ENCODE measurements around the gene LAMA4. TPM values are rescaled to one million over a fixed set of nuclear protein-coding genes. Genes with fewer than 3 reads are reported as not detected.

The LAMA4 gene, protein sequence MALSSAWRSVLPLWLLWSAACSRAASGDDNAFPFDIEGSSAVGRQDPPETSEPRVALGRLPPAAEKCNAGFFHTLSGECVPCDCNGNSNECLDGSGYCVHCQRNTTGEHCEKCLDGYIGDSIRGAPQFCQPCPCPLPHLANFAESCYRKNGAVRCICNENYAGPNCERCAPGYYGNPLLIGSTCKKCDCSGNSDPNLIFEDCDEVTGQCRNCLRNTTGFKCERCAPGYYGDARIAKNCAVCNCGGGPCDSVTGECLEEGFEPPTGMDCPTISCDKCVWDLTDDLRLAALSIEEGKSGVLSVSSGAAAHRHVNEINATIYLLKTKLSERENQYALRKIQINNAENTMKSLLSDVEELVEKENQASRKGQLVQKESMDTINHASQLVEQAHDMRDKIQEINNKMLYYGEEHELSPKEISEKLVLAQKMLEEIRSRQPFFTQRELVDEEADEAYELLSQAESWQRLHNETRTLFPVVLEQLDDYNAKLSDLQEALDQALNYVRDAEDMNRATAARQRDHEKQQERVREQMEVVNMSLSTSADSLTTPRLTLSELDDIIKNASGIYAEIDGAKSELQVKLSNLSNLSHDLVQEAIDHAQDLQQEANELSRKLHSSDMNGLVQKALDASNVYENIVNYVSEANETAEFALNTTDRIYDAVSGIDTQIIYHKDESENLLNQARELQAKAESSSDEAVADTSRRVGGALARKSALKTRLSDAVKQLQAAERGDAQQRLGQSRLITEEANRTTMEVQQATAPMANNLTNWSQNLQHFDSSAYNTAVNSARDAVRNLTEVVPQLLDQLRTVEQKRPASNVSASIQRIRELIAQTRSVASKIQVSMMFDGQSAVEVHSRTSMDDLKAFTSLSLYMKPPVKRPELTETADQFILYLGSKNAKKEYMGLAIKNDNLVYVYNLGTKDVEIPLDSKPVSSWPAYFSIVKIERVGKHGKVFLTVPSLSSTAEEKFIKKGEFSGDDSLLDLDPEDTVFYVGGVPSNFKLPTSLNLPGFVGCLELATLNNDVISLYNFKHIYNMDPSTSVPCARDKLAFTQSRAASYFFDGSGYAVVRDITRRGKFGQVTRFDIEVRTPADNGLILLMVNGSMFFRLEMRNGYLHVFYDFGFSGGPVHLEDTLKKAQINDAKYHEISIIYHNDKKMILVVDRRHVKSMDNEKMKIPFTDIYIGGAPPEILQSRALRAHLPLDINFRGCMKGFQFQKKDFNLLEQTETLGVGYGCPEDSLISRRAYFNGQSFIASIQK (N-terminal part only)
- polyA plus RNA-seq (2013, experiment 1 of 4) = 1.7 TPM
- polyA plus RNA-seq (2013, experiment 2 of 4) = 3.2 TPM
- polyA plus RNA-seq (2013, experiment 3 of 4) = 2.7 TPM
- 3.8 TPM for polyA plus RNA-seq (2013, experiment 4 of 4)

DNA sequence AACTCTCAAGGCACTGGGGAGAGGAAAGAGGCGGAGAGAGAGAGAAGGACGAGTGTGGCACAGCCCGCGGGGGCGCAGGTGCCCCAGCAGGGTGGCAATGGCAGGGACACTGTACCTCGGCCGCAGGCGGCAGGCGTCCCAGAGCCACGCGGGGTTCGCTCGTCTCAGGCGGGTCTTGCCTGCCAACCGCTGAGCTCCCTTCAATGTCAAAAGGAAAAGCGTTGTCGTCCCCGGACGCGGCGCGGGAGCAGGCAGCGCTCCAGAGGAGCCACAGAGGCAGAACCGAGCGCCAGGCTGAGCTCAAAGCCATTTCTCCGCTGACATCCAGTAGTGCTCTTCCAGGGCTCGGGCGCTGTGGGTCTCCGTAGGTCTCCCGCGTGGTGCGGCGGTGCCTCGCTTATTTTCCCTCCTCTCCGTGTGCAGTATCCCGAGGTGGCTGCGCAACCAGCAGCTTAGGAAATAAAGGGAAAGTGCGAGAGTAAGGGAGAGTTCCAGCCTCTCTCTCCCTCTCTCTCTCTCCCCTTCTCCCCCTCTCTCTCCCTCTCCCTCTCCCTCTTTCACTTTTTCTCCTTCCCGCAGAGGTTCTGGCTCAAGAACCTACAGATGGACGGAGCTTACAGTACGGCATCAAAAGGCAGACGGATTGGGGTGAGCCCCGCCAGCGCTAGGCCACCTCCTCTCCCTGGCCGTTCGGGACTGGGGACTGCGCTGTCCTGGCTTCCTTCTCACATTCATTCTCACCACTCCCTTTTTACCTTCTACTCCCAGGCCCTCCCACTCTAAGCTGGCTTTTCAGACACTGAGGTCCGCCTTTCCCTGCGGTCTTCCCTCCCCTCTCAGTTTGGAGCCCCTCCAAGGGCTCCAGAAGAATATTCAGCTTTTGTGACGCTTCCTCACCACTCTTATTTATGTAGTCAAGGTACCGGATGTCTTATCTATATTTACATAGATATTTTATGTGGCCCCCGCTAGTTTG is at the start of gene LAMA4:
TSS of gene LAMA4 (minus strand) at position 727 of the 976 bp plus-strand sequence. CDS start at position 310, 417 bp downstream.
- no peak within 1 kb of the TSS for H3K27ac ChIP-seq (ENCODE audit: insufficient read depth, low read depth, low read length, poor library complexity, severe bottlenecking)
- H3K4me3 ChIP-seq (ENCODE audit: insufficient read depth, low read depth, low read length) = peak within 1 kb of the TSS; percentile 36
- H3K4me1 ChIP-seq (ENCODE audit: control insufficient read depth, insufficient read depth, low read length) = peaks cover 6% of the 10 kb centered on the region
- no peaks in the 10 kb centered on the region for H3K9me3 ChIP-seq (ENCODE audit: control insufficient read depth, low read length)
- WGBS, 2 experiments = 2 to 3% methylated on average over 50 to 52 of the region's 52 CpGs
- no peaks in the 10 kb centered on the region for H3K36me3 ChIP-seq (ENCODE audit: control insufficient read depth, insufficient read depth, low read length)
- H3K27me3 ChIP-seq (ENCODE audit: control insufficient read depth, insufficient read depth, low read length, poor library complexity, severe bottlenecking) = peaks cover 32% of the 10 kb centered on the region

DNA sequence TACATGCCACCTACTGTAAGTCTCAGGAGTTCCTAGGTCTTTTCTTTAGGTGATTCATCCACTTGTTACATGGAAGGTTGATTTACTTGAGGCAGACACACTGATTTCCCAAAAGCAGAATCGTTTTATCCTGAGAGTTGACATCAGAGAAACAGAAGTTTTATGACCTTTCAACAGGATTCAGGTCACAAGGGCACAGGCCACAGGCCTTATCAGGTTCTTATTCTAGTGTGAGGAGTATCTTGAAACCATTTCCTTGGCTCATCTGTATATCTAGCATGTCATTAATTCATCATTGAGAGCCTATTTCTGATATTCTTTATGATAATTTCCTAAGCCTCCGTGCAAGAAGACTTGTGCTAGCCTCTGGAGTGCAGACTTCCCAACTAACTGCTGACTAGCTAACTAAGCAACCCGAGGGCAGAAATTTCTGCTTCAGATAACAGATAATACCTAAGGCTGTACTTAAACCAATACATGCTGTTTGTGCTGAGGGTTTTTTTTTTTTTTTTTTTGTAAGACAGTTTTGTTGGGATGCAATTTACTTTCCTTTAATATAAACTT is 47.9 kb upstream of the LAMA4 start:
- no peak overlapping the region for H3K27ac ChIP-seq (ENCODE audit: insufficient read depth, low read depth, low read length, poor library complexity, severe bottlenecking)
- 87 to 95% methylated on average over 3 of the region's 3 CpGs for WGBS, 2 experiments
- no peak overlapping the region for H3K4me3 ChIP-seq (ENCODE audit: insufficient read depth, low read depth, low read length)
- H3K4me1 ChIP-seq (ENCODE audit: control insufficient read depth, insufficient read depth, low read length) = no peaks in the 10 kb centered on the region
- no peaks in the 10 kb centered on the region for H3K9me3 ChIP-seq (ENCODE audit: control insufficient read depth, low read length)
- H3K36me3 ChIP-seq (ENCODE audit: control insufficient read depth, insufficient read depth, low read length) = no peaks in the 10 kb centered on the region
- no peaks in the 10 kb centered on the region for H3K27me3 ChIP-seq (ENCODE audit: control insufficient read depth, insufficient read depth, low read length, poor library complexity, severe bottlenecking)

DNA sequence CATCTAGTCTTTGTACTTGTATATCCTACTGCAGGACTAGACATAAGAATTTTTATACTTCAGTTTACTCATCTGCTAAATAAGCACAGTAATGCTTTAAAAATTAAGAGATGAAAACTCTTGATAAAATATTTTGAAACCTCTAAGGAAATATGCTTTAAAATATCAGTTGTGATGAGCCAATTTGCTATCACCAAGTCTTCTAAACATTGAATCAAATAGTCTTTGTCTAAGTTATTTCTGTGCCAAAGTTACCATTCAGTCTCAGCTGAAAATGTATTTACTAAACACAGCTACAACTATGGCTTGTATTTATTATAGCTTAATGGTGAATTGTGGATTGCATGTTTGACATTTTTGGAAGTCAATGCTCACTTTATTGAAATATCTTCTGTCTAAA is 46.5 kb upstream of the LAMA4 start:
- Histone ChIP-seq H3K27ac (ENCODE audit: insufficient read depth, low read depth, low read length, poor library complexity, severe bottlenecking) (no peak overlapping the region), H3K4me1 (ENCODE audit: control insufficient read depth, insufficient read depth, low read length) (no peaks in the 10 kb centered on the region), H3K27me3 (ENCODE audit: control insufficient read depth, insufficient read depth, low read length, poor library complexity, severe bottlenecking) (no peaks in the 10 kb centered on the region), H3K9me3 (ENCODE audit: control insufficient read depth, low read length) (no peaks in the 10 kb centered on the region), H3K36me3 (ENCODE audit: control insufficient read depth, insufficient read depth, low read length) (no peaks in the 10 kb centered on the region), H3K4me3 (ENCODE audit: insufficient read depth, low read depth, low read length) (no peak overlapping the region)

DNA sequence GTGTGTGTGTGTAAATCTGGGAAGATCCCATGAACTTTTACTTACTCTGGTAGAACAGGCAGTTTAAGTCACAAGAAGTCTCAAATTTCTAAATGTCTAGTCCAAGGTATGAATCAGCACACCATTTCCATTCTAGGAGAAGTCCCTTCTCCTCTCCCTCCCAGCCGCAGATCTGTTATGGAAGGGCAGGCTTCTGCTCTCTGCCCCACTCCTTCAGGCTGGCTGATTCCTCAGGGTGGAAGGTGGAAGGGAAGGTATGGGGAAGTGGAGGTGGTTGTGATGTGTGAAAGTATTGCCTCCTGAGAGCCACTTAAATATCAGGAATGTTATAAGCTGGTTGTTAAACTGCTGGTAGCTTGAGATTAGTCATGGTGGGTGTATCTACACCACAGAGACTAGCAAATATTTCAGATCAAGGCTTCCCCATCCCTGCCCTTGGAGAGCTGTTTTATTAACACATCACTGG is 44.5 kb upstream of the LAMA4 start:
- Histone ChIP-seq H3K27ac (ENCODE audit: insufficient read depth, low read depth, low read length, poor library complexity, severe bottlenecking) (no peak overlapping the region), H3K9me3 (ENCODE audit: control insufficient read depth, low read length) (no peaks in the 10 kb centered on the region), H3K27me3 (ENCODE audit: control insufficient read depth, insufficient read depth, low read length, poor library complexity, severe bottlenecking) (no peaks in the 10 kb centered on the region), H3K4me3 (ENCODE audit: insufficient read depth, low read depth, low read length) (no peak overlapping the region), H3K4me1 (ENCODE audit: control insufficient read depth, insufficient read depth, low read length) (no peaks in the 10 kb centered on the region), H3K36me3 (ENCODE audit: control insufficient read depth, insufficient read depth, low read length) (no peaks in the 10 kb centered on the region)
- WGBS, 2 experiments = 95% methylated on average over 1 of the region's 1 CpG; no CpG with 5 or more reads in 1 of the 2 experiments

DNA sequence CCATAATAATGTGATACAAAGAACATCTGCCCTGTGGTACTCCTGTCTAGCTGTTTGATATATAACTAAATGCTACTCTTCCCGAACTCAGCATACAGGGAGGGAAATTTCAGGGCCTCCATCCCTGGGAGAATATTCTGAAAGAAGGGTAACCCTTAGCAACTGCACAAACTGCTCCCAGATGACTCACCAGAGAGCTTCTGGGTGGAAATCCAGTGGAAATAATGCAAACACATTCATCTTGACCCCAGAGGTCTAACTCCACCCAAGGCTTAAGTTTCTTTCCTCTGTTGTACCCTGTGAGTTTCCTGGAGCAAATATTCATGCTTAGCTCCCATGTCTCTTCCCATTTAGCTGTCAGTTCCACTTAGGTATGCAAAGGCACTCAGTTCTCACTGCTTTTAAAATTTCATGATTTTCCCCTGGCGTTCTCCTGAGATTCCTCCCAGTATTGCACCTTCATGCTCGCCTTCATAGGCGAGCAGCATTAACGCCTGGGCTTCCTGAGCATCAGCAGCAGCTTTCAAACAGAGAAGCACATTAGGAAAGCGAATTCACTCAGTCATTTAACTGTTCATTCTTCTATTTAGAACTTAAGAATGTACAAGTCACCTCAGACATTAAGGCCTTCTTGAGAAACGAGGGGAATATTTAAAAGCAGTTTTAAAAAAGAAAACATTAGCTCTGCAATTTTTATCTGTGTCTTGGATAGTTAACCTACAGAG is 43.8 kb upstream of the LAMA4 start:
- no peaks in the 10 kb centered on the region for H3K27me3 ChIP-seq (ENCODE audit: control insufficient read depth, insufficient read depth, low read length, poor library complexity, severe bottlenecking)
- no peaks in the 10 kb centered on the region for H3K36me3 ChIP-seq (ENCODE audit: control insufficient read depth, insufficient read depth, low read length)
- H3K4me1 ChIP-seq (ENCODE audit: control insufficient read depth, insufficient read depth, low read length) = no peaks in the 10 kb centered on the region
- WGBS, 2 experiments = 91 to 95% methylated on average over 6 to 7 of the region's 7 CpGs
- no peak overlapping the region for H3K4me3 ChIP-seq (ENCODE audit: insufficient read depth, low read depth, low read length)
- no peaks in the 10 kb centered on the region for H3K9me3 ChIP-seq (ENCODE audit: control insufficient read depth, low read length)
- H3K27ac ChIP-seq (ENCODE audit: insufficient read depth, low read depth, low read length, poor library complexity, severe bottlenecking) = no peak overlapping the region

DNA sequence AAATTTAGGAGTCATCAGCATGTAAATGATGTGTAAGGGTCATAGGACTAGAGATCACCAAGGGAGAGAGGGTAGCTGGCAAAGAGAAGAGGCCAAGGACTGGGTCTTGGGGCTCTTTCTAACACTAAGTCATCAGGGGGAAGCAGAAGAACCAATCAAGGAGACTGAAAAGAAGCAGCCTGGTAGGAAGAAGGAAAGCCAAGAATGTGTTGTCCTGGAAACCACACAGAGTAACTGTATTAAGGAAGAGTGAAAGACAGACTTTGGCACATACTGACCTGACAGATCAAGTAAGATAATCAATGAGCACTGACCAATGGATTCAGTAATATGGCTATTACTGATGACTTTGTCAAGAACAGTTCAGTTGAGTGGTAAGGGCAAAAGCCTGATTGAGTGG is 42.3 kb upstream of the LAMA4 start:
- Histone ChIP-seq H3K36me3 (ENCODE audit: control insufficient read depth, insufficient read depth, low read length) (no peaks in the 10 kb centered on the region), H3K4me3 (ENCODE audit: insufficient read depth, low read depth, low read length) (no peak overlapping the region), H3K9me3 (ENCODE audit: control insufficient read depth, low read length) (no peaks in the 10 kb centered on the region), H3K27ac (ENCODE audit: insufficient read depth, low read depth, low read length, poor library complexity, severe bottlenecking) (no peak overlapping the region), H3K4me1 (ENCODE audit: control insufficient read depth, insufficient read depth, low read length) (no peaks in the 10 kb centered on the region), H3K27me3 (ENCODE audit: control insufficient read depth, insufficient read depth, low read length, poor library complexity, severe bottlenecking) (no peaks in the 10 kb centered on the region)

DNA sequence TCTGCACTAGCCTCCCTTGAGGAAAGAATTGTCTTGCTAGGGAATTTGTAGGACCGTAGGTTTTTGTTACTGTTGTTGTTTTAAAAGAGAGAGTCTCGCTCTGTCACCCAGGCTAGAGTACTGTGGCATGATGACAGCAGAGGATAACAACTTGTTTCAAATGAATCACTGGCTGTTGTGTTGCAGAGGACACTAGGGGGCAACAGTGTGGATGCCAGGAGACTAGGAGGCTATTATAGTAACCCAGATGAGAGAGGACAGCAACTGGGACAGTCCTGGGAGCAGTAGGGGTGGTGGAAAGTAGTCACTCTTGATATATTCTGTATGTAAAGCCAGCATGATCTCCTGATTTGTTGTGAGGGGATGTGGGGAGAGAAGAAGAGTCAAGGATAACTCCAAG is 41.8 kb upstream of the LAMA4 start:
- H3K9me3 ChIP-seq (ENCODE audit: control insufficient read depth, low read length) = no peaks in the 10 kb centered on the region
- no peak overlapping the region for H3K27ac ChIP-seq (ENCODE audit: insufficient read depth, low read depth, low read length, poor library complexity, severe bottlenecking)
- H3K36me3 ChIP-seq (ENCODE audit: control insufficient read depth, insufficient read depth, low read length) = no peaks in the 10 kb centered on the region
- no peaks in the 10 kb centered on the region for H3K27me3 ChIP-seq (ENCODE audit: control insufficient read depth, insufficient read depth, low read length, poor library complexity, severe bottlenecking)
- H3K4me3 ChIP-seq (ENCODE audit: insufficient read depth, low read depth, low read length) = no peak overlapping the region
- no peaks in the 10 kb centered on the region for H3K4me1 ChIP-seq (ENCODE audit: control insufficient read depth, insufficient read depth, low read length)
- 64 to 77% methylated on average over 2 of the region's 2 CpGs for WGBS, 2 experiments

DNA sequence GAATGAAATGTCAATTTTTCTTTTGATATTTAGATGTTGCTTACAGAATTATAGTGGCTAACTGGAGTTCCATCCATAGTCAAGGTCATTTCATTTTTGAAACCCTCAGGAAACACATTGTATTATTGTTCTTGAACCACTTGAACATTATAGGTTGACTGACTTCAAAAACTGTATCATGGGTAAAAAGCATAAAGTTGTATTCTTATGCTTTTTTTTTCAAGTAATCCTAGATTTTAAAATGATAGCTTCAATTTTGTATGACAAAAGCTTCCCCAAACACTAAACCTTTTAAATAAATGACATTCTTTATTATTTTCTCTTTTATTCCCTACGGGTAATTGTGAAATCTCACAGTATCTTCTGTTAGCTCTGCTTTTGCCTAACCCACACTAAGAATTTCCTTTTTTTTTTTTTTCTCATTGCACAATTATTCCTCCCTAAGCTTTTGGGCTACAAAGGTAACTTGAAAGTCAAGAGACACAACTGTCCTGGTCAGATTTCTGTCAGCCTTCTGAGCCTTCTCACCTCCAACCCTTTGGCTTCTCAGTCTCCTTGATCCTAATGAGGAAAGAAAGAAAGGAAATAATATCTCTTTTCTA is 36.9 kb upstream of the LAMA4 start:
- H3K4me1 ChIP-seq (ENCODE audit: control insufficient read depth, insufficient read depth, low read length) = peaks cover 8% of the 10 kb centered on the region
- no peaks in the 10 kb centered on the region for H3K9me3 ChIP-seq (ENCODE audit: control insufficient read depth, low read length)
- H3K27ac ChIP-seq (ENCODE audit: insufficient read depth, low read depth, low read length, poor library complexity, severe bottlenecking) = no peak overlapping the region
- H3K4me3 ChIP-seq (ENCODE audit: insufficient read depth, low read depth, low read length) = no peak overlapping the region
- no peaks in the 10 kb centered on the region for H3K27me3 ChIP-seq (ENCODE audit: control insufficient read depth, insufficient read depth, low read length, poor library complexity, severe bottlenecking)
- H3K36me3 ChIP-seq (ENCODE audit: control insufficient read depth, insufficient read depth, low read length) = no peaks in the 10 kb centered on the region
- 85 to 96% methylated on average over 1 of the region's 1 CpG for WGBS, 2 experiments

All from ectodermal cell (in vitro differentiated cells).